C4-2B (cell line): ENCODE data around the gene TPBGL.

Source experiments
- ZFX ChIP-seq: fragments of 450-650 bp; IDR thresholded peaks from 2 replicates; pipeline ENCODE4 v1.6.1; 2017
- TF ChIP-seq, protein P1 (sequence below): fragments of 450-650 bp; conservative IDR thresholded peaks from 2 replicates; pipeline ENCODE4 v1.5.1; 2017; ENCODE audit warnings: mild to moderate bottlenecking

DNA sequence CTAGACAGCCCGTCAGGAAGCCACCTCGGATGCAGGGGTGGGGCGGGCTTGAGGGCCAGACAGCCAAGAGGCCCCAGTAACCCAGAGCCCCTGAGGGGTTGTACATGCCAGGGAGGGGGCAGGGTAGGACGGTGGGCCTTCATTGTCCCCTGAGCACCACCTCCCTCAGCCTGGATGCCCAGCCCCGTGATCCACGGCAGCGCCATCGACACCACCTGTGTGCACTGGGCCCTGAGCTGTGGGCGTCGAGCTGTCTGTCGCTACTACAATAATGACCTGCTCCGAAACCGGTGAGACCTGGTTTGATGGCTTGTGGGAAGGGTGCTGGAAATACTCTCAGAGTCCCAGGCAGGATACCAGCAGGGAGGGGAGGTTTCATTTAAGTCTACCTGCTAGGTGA is 37.4 kb upstream of the TPBGL start:
- TF ChIP-seq, protein P1, sequence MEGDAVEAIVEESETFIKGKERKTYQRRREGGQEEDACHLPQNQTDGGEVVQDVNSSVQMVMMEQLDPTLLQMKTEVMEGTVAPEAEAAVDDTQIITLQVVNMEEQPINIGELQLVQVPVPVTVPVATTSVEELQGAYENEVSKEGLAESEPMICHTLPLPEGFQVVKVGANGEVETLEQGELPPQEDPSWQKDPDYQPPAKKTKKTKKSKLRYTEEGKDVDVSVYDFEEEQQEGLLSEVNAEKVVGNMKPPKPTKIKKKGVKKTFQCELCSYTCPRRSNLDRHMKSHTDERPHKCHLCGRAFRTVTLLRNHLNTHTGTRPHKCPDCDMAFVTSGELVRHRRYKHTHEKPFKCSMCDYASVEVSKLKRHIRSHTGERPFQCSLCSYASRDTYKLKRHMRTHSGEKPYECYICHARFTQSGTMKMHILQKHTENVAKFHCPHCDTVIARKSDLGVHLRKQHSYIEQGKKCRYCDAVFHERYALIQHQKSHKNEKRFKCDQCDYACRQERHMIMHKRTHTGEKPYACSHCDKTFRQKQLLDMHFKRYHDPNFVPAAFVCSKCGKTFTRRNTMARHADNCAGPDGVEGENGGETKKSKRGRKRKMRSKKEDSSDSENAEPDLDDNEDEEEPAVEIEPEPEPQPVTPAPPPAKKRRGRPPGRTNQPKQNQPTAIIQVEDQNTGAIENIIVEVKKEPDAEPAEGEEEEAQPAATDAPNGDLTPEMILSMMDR: no peak
- TF ChIP-seq ZFX: no peak
